Measurements from ENCODE around the gene MAST3. TPM values are rescaled to one million over a fixed set of nuclear protein-coding genes. Genes with fewer than 3 reads are reported as not detected.

MAST3 gene
- total and polyA plus RNA-seq, 2 of the 8 experiments (the other 6 are each of a cell fraction or from before 2014, with no cell fraction given): 3.4 to 9.0 TPM

DNA sequence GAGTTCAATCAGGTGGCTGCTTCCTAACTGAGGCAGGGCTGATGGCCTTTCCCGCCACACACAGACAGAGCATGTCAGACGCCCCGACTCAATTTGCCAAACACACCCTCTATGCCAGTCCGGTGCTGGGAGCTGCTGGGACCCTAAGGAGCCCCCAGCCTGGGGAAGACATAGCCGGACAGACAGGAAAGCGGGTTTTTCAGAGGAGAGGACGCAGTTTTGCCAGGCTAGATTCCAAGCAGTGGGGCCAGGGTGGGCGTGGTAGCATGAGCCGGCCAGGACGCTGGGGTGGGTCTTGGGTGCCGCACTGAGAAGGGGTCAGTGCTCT lies 19.8 kb downstream of the MAST3 start (continued):
- TF ChIP-seq TCF12 (IDR thresholded peaks at IDR 0.05; ENCODE audit: low read depth, low read length) (no peak), EGR1 (IDR thresholded peaks at IDR 0.05; ENCODE audit: borderline replicate concordance, low read depth, low read length) (no peak), JUND (IDR thresholded peaks at IDR 0.05; ENCODE audit: low read length) (no peak), SIN3A (conservative IDR thresholded peaks at IDR 0.05 in 1 of 2, IDR thresholded peaks at IDR 0.05 in 1 of 2; ENCODE audit: low read depth in 1 of 2, low read length in 2 of 2) (no peak)
- TF ChIP-seq, protein P1, sequence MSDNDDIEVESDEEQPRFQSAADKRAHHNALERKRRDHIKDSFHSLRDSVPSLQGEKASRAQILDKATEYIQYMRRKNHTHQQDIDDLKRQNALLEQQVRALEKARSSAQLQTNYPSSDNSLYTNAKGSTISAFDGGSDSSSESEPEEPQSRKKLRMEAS (IDR thresholded peaks at IDR 0.05): no peak

Measured in H1 (cell line).